Endothelial cell of umbilical vein (primary cell): ENCODE data around the gene EHD2.

Experiments
- EZH2 ChIP-seq: IDR thresholded peaks from 2 replicates; pipeline ENCODE4 v1.6.1; 2012; ENCODE audit warnings: borderline replicate concordance, low read depth, mild to moderate bottlenecking, moderate library complexity, low read length, inconsistent platforms; ENCODE audit not compliant: severe bottlenecking
- FOS ChIP-seq: IDR thresholded peaks from 2 replicates; pipeline ENCODE4 v1.6.1; 2011; ENCODE audit warnings: mild to moderate bottlenecking, low read length, moderate library complexity, borderline replicate concordance; ENCODE audit not compliant: insufficient read depth
- JUN ChIP-seq: IDR thresholded peaks from 2 replicates; pipeline ENCODE4 v1.6.1; 2011; ENCODE audit warnings: borderline replicate concordance, low read depth; ENCODE audit not compliant: insufficient read length, insufficient read depth
- POLR2AphosphoS5 ChIP-seq: IDR thresholded peaks from 2 replicates; pipeline ENCODE4 v1.6.1; 2012; ENCODE audit warnings: low read depth, mild to moderate bottlenecking, control low read depth, low read length, moderate library complexity; ENCODE audit not compliant: insufficient read depth
- TF ChIP-seq, protein P1 (sequence below), 2 donors: IDR thresholded peaks; 1 replicate in 1 of 2; 2 replicates in 1 of 2; pipeline ENCODE4 v1.5.1; 2011; ENCODE audit warnings: low read length in 2 of 2, mild to moderate bottlenecking in 2 of 2, moderate library complexity in 2 of 2, control low read depth in 1 of 2, inconsistent platforms in 1 of 2, low read depth in 1 of 2; ENCODE audit not compliant: insufficient read depth in 1 of 2; ENCODE audit errors: extremely low read depth in 1 of 2
- TF ChIP-seq, protein P2 (sequence below): IDR thresholded peaks from 2 replicates; pipeline ENCODE4 v1.6.1; 2011; ENCODE audit not compliant: insufficient read depth, insufficient read length

DNA sequence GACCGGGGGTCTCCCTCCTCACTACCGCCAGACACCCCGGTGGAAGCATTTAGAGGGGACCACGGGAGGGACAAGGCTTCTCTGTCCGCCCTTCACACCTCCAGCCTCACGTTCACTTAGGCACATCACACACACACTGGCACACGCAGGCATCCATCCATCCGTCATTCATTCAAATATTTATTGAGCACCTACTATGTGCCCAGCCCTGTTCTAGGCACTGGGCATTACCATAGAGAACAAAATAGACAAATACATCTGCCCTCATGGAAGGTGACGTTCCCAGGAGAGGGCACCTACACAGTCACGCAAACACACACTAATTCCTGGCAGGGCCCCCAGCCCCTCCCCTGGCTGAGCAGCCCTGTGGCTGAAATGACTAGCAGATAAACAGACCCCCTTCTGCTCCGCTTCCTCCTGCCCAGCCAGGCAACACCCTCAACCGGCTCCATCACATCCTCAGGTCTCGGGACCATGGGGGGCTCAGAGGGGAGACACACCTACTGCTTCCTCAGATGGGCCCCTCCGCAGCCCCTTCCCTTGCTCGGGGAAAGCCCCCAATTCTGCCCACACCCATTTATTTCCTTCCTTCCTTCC, 28.4 kb downstream of the EHD2 start:
- TF ChIP-seq, protein P1, sequence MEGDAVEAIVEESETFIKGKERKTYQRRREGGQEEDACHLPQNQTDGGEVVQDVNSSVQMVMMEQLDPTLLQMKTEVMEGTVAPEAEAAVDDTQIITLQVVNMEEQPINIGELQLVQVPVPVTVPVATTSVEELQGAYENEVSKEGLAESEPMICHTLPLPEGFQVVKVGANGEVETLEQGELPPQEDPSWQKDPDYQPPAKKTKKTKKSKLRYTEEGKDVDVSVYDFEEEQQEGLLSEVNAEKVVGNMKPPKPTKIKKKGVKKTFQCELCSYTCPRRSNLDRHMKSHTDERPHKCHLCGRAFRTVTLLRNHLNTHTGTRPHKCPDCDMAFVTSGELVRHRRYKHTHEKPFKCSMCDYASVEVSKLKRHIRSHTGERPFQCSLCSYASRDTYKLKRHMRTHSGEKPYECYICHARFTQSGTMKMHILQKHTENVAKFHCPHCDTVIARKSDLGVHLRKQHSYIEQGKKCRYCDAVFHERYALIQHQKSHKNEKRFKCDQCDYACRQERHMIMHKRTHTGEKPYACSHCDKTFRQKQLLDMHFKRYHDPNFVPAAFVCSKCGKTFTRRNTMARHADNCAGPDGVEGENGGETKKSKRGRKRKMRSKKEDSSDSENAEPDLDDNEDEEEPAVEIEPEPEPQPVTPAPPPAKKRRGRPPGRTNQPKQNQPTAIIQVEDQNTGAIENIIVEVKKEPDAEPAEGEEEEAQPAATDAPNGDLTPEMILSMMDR (IDR thresholded peaks at IDR 0.05; ENCODE audit: extremely low read depth in 1 of 2, insufficient read depth in 1 of 2, low read depth in 1 of 2, low read length in 2 of 2): no peak
- TF ChIP-seq EZH2 (no peak), FOS (no peak), POLR2AphosphoS5 (no peak), JUN (no peak)
- TF ChIP-seq, protein P2, sequence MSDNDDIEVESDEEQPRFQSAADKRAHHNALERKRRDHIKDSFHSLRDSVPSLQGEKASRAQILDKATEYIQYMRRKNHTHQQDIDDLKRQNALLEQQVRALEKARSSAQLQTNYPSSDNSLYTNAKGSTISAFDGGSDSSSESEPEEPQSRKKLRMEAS: no peak
